DOHH2 (cell line): ENCODE results near the gene FOXF2.

Experiments used
- EZH2phosphoT487 ChIP-seq: fragments of 200-600 bp; sonication (generic); IDR thresholded peaks from 2 replicates; pipeline ENCODE4 v1.6.1; 2017; ENCODE audit warnings: borderline replicate concordance, mild to moderate bottlenecking, antibody characterized with exemption, low read length, moderate library complexity, mixed read lengths
- TF ChIP-seq, protein P1 (sequence below): fragments of 200-600 bp; sonication (generic); IDR thresholded peaks from one replicate; pipeline ENCODE4 v1.5.1; 2014; ENCODE audit warnings: antibody characterized with exemption, mild to moderate bottlenecking, low read depth, low read length; ENCODE audit not compliant: poor library complexity, severe bottlenecking

DNA sequence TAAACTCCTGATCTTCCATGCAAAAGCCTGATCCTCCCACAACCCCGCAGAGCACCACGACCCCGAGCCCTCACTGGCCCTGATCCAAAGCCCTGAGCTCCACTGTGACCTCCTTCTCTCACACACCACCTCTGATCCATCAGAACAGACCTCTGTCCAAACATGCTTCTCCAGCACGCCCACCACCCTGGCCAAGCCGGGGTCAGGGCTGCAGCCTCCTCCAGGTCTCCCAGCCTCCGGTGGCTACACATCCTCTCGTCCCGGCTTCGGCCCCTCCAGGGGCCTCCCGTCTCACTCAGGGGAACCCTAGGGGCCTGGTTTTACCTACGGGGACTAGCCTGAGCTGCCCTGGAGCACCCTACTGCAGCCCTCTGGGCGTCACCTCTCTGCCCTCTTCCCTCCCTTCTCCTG lies 49.1 kb downstream of the FOXF2 start:
- TF ChIP-seq, protein P1, sequence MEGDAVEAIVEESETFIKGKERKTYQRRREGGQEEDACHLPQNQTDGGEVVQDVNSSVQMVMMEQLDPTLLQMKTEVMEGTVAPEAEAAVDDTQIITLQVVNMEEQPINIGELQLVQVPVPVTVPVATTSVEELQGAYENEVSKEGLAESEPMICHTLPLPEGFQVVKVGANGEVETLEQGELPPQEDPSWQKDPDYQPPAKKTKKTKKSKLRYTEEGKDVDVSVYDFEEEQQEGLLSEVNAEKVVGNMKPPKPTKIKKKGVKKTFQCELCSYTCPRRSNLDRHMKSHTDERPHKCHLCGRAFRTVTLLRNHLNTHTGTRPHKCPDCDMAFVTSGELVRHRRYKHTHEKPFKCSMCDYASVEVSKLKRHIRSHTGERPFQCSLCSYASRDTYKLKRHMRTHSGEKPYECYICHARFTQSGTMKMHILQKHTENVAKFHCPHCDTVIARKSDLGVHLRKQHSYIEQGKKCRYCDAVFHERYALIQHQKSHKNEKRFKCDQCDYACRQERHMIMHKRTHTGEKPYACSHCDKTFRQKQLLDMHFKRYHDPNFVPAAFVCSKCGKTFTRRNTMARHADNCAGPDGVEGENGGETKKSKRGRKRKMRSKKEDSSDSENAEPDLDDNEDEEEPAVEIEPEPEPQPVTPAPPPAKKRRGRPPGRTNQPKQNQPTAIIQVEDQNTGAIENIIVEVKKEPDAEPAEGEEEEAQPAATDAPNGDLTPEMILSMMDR: no peak
- no peak for TF ChIP-seq EZH2phosphoT487
